ENCODE results near the gene GASK1A.

GASK1A gene

DNA sequence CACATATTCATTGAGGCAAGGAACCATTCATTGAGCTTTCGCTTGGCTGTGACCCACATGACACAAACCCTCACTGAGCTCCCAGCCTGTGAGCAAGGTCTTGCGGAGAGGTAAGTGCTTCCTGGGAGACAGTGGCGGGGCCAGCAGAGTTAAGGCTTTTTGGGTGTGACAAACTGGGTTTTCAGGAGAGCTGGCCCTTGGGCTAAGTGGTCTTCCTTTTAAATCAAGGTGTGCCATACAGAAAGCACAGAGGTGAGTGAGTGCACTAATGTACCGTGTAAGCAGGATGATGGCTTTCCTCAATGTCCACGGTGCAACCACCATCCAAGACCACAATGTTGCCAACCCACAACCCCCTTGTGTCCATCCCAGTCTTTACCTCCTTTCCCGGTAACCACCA lies 98.2 kb downstream of the GASK1A start:
- Mint-ChIP-seq H3K36me3 (peaks cover 19% of the 10 kb centered on the region), H3K9me3 (no peaks in the 10 kb centered on the region), H3K4me1 (no peaks in the 10 kb centered on the region), H3K27me3 (peaks cover 2% of the 10 kb centered on the region), H3K4me3 (no peak overlapping the region), H3K27ac (no peak overlapping the region)
- DNase-seq (ENCODE audit: low spot score in 2 of 2) = no peak
- no peak for ATAC-seq (ENCODE audit: low read depth)

DNA sequence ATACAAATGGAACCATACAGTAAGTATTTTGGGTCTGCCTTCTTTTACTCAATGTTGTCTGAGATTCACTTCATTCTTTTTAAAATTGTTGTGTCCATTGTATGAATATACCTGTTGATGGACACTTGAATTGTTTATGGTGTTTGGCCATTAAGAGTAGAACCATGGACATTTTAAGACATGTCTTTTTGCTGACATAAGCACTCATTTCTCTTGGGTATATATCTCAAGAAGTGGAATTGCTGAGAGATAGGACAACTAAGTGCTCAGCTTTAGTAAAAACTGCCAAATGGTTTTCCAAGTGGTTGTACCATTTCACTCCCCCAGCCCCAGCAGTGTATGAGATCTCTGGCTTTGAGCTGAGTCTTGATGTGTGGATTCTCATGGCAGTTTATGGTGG lies 98.6 kb downstream of the GASK1A start:
- no peak overlapping the region for H3K4me3 Mint-ChIP-seq
- no peaks in the 10 kb centered on the region for H3K4me1 Mint-ChIP-seq
- DNase-seq (ENCODE audit: low spot score in 2 of 2) (no peak), ATAC-seq (ENCODE audit: low read depth) (no peak)
- peaks cover 1% of the 10 kb centered on the region for H3K27me3 Mint-ChIP-seq
- no peak overlapping the region for H3K27ac Mint-ChIP-seq
- peaks cover 24% of the 10 kb centered on the region for H3K36me3 Mint-ChIP-seq
- H3K9me3 Mint-ChIP-seq = no peaks in the 10 kb centered on the region

DNA sequence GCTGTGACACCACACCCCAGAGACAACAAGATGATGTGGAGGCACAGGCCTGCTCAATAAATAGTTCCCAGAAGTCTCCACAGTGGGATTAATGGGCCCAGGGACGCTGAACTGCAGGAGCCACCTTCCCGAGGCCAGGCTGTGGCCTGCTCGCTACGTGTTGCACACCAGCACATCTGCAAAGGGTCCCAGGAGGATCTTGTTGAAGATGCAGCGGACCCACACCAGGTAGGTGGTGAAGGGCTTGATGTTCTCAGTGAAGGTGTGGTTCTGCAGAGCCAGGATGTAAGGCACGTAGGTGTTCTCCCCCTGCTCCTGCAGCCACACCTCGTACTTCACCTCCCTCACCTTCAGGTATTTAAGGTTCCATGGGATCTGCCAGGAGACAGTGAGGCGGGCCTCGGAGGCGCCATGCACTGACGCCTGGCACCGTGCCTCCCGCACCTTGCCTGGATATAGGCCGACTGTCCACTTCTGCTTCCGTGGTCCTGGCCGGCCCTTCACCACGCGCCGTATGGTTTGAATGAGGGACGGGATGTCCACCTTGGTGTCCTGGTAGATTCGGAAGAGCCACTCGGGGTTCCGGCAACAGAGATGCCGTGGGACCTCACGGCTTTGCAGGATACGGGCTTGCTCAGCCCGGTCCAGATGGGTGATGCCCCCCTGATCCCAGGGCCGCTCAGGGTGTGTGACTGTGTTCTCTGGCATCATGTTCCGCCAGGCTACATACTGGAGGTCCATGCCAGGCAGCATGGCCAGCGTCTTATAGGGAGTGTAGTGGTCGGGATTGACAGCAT lies 100.6 kb downstream of the GASK1A start:
- Mint-ChIP-seq H3K27me3 (no peaks in the 10 kb centered on the region), H3K4me3 (no peak overlapping the region), H3K9me3 (no peaks in the 10 kb centered on the region), H3K36me3 (peaks cover 32% of the 10 kb centered on the region), H3K27ac (no peak overlapping the region), H3K4me1 (no peaks in the 10 kb centered on the region)
- no peak for ATAC-seq (ENCODE audit: low read depth)
- DNase-seq (ENCODE audit: low spot score in 2 of 2) = no peak

DNA sequence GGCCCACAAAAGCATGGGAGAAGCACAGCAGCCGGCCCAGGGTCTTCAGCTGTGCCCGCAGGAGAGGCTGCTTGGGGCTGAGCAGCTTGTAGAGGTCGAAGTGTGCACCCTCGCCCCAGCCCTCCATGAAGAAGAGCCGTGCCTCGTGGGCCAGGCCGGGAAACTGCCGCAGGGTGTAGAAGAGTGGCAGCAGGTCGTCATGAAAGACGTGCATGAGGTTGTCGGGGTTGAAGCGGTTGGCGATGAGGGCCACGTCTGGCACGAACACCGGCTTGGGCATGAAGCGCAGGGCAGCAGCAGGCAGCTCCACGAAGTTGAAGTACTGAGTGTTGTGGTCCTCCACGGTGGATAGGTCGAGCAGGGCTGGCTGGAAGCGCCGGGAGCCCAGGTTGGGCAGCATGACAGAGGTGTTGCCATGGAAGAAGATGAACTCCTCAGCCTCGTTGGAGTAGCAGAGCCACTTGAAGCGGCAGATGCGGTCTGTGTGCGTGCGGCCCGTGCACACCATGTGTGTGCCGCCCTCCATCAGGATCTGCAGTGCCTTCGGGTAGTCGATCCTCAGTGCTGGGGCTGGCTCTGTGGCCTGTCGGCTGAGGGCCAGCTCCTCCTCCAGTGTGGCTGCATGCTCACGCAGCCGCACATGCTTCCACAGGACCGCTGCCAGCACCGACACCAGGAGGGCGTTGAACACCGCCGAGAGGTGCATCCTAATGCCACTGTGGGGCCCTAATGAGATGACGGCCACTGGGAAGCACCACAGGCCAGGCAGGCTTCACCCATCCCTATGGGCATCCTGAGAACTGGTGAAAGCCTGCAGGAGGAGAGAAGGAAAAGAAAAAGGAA lies 101.8 kb downstream of the GASK1A start:
- Mint-ChIP-seq H3K36me3 (peaks cover 35% of the 10 kb centered on the region), H3K27ac (no peak overlapping the region), H3K27me3 (no peaks in the 10 kb centered on the region), H3K4me3 (no peak overlapping the region), H3K4me1 (no peaks in the 10 kb centered on the region), H3K9me3 (no peaks in the 10 kb centered on the region)
- no peak for ATAC-seq (ENCODE audit: low read depth)
- no peak for DNase-seq (ENCODE audit: low spot score in 2 of 2)

DNA sequence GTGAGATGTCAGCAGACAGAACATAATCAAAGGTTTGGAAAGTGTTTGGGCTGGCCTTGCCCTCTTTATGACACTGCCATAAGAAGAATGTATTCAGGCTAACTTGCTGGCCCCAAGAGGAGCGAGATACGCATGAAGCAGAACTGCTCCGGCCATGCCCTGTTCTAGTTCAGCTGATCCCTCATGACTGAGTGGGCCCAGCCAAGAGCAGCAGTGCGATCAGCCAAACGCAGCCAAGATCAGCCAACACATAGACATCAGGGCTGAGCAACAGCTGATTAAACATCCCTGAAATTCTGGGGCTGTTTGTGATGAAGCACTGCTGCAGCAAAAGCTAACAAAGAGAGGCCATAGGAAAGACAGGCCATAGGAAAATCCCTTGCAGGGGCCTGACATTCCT lies 102.7 kb downstream of the GASK1A start:
- H3K27me3 Mint-ChIP-seq = no peaks in the 10 kb centered on the region
- no peaks in the 10 kb centered on the region for H3K9me3 Mint-ChIP-seq
- ATAC-seq (ENCODE audit: low read depth) (no peak), DNase-seq (ENCODE audit: low spot score in 2 of 2) (no peak)
- H3K4me3 Mint-ChIP-seq = no peak overlapping the region
- H3K27ac Mint-ChIP-seq = no peak overlapping the region
- H3K4me1 Mint-ChIP-seq = no peaks in the 10 kb centered on the region
- peaks cover 35% of the 10 kb centered on the region for H3K36me3 Mint-ChIP-seq

DNA sequence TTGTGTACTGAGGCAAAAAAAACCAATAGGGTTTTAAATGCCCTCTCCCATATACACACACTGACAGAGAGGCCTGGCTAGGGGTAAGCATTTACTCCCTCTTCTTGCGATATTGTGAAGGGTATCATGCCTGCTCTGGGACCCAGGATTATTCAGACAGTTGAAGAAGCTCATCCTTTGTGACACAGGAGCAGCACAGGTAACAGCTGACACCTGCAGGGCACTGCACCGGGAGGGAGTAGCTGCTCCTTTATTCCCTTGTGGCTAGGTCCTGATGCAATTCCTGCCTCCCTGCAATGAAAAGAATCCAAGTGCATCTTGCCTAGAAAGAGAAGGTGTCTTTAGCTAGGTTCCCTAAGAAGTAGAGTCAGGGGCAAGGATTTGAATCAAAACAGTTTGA lies 103.3 kb downstream of the GASK1A start:
- H3K4me1 Mint-ChIP-seq = no peaks in the 10 kb centered on the region
- no peaks in the 10 kb centered on the region for H3K27me3 Mint-ChIP-seq
- ATAC-seq (ENCODE audit: low read depth) (no peak), DNase-seq (ENCODE audit: low spot score in 2 of 2) (no peak)
- peaks cover 35% of the 10 kb centered on the region for H3K36me3 Mint-ChIP-seq
- no peak overlapping the region for H3K4me3 Mint-ChIP-seq
- no peaks in the 10 kb centered on the region for H3K9me3 Mint-ChIP-seq
- no peak overlapping the region for H3K27ac Mint-ChIP-seq

DNA sequence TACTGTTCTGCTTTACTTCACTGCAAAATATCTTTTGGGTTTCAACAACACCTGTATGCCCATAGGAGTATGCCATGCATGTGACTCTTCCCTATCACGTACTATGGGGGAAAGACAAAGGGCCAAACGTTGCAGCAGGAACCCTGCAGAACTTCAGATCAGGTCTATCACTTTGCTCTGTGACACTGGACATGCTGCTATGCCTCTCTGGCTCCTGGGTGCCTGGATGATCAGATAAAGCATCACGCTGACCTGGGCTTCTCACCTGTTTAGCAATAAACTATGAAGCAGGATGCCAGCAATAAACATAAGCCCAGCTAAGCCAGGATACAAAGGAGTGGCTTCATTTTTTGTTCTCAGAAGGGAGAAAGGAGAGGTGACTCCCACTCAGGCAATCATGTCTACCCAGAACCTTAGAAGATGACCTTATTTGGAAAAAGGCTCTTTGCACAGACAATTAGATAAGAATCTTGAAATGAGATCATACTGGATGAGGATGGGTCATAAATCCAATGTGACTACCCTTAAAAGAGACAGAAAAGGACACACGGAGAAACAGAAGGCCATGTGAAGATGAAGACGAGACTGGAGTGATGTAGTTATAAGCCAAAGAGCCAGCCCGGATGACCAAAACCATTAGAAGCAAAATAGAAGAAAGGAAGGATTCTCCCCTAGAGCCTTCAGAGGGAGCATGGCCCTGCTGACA lies 107.5 kb downstream of the GASK1A start:
- no peak for ATAC-seq (ENCODE audit: low read depth)
- H3K9me3 Mint-ChIP-seq = no peaks in the 10 kb centered on the region
- H3K27me3 Mint-ChIP-seq = peaks cover 2% of the 10 kb centered on the region
- DNase-seq (ENCODE audit: low spot score in 2 of 2) = no peak
- H3K4me3 Mint-ChIP-seq = no peak overlapping the region
- H3K27ac Mint-ChIP-seq = no peak overlapping the region
- H3K4me1 Mint-ChIP-seq = peaks cover 5% of the 10 kb centered on the region
- peaks cover 18% of the 10 kb centered on the region for H3K36me3 Mint-ChIP-seq

DNA sequence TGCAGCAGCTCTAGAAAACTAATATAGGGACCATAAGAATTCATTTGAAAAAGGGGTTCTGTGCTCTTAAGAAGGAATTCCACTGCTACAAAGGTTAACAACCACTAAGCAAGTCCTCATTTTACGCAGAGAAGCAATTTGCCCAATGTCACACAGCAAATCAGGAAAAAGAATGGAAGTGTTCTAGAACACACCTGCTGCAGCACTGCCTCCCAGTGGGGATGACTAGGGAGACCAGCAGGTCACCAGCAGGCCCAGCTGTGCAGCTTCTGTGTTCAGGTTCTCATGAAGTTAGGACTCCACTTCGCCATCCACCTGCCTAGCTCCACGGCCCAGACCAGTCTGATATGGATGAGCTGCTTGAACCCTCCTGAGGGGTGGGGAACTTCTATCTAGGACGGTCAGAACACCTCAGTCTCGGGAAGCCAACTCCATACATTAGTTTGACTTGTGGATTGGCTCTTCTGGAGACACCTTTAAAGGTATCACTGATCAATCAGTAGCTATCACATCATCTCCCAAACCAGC lies 108.2 kb downstream of the GASK1A start:
- Mint-ChIP-seq H3K27me3 (peaks cover 2% of the 10 kb centered on the region), H3K27ac (no peak overlapping the region), H3K4me1 (peaks cover 8% of the 10 kb centered on the region), H3K9me3 (no peaks in the 10 kb centered on the region), H3K36me3 (peaks cover 17% of the 10 kb centered on the region), H3K4me3 (no peak overlapping the region)
- DNase-seq (ENCODE audit: low spot score in 2 of 2) (no peak), ATAC-seq (ENCODE audit: low read depth) (no peak)

DNA sequence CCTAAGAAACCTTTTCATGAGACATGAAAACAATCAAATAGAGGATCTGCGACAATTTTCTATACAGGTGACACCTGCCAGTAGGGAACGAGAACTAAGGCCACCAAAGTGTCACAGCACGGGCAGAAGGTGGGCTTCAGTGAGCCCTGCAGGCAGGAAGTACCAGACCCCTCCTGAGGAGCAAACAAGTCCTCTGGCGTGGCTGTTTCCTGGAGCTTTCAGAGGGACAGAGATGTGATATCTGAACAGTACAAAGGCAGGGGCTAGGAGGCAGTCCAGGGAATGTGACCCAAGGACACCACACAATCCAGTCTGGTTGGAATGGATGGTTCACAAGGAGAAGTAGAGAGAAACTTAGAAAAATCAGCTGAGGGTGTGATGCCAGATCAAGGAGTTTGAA lies 110.0 kb downstream of the GASK1A start:
- no peak overlapping the region for H3K27ac Mint-ChIP-seq

DNA sequence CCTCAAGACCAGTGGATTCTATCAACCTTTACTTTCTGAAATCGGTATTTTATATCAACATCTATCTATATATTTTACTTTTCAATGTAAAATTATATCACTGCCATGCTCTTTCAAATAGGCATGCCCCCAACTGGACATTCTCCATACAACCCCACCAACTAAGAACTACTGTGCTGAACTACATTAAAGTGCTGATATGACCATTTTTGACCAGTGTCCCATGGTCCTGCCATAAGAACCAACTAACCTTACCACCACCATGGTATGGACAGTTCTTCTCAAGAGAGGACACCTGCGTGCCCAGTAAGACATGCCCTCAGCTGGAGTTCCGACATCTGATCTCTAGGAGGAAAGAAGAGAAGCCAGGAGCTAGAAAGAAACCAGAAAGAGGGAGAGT lies 111.1 kb downstream of the GASK1A start:
- H3K9me3 Mint-ChIP-seq = no peaks in the 10 kb centered on the region
- H3K27me3 Mint-ChIP-seq = peaks cover 2% of the 10 kb centered on the region
- peaks cover 8% of the 10 kb centered on the region for H3K4me1 Mint-ChIP-seq
- DNase-seq (ENCODE audit: low spot score in 2 of 2) = no peak
- H3K4me3 Mint-ChIP-seq = no peak overlapping the region
- no peak overlapping the region for H3K27ac Mint-ChIP-seq
- no peak for ATAC-seq (ENCODE audit: low read depth)
- H3K36me3 Mint-ChIP-seq = peaks cover 2% of the 10 kb centered on the region

More for the DNA sequence above, 110.0 kb downstream of the GASK1A start:
- ATAC-seq (ENCODE audit: low read depth) = no peak
- H3K36me3 Mint-ChIP-seq = peaks cover 8% of the 10 kb centered on the region
- H3K4me1 Mint-ChIP-seq = peaks cover 8% of the 10 kb centered on the region
- no peaks in the 10 kb centered on the region for H3K9me3 Mint-ChIP-seq
- no peak overlapping the region for H3K4me3 Mint-ChIP-seq
- H3K27me3 Mint-ChIP-seq = peaks cover 2% of the 10 kb centered on the region
- DNase-seq (ENCODE audit: low spot score in 2 of 2) = no peak

DNA sequence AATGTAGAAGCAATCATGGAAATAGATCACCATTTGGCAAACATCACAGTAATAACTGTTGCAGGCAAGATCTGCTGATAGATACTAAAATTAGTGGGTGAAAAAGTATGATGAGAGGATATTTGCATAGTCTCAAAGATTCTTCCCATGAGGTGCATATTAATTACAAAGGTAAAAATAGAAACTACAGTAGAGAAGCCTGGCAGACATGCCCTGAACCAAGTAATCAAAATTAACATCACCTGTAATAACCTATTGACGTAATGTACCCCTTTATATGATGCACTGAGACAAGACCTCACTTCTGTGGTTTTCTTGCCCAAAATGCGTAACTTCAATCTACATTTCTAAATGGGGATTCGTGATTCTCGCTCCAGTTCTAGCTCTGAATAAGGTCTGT lies 112.4 kb downstream of the GASK1A start:
- Mint-ChIP-seq H3K36me3 (peaks cover 7% of the 10 kb centered on the region), H3K9me3 (no peaks in the 10 kb centered on the region), H3K4me3 (no peak overlapping the region), H3K27me3 (peaks cover 2% of the 10 kb centered on the region), H3K27ac (no peak overlapping the region), H3K4me1 (peaks cover 8% of the 10 kb centered on the region)
- no peak for ATAC-seq (ENCODE audit: low read depth)
- DNase-seq (ENCODE audit: low spot score in 2 of 2) = no peak

DNA sequence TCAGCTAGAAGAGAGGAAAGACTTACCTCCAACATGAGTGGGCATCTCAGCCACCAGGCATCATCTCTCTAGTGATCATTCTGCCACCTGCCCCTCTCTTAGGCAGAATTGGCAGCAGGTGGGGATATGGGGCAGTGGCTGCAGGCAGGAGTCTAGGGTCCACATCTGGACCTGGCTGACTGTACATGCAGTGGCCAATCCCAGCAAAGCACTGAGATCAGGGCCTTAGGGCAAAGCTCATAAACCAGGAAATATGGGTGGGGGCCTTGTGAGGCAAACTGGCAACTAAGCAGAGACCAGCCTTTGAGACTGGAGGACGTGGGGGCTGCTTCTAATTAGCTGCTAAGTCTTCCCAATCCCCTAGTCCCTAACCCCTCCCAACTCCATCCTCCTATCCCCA lies 113.9 kb downstream of the GASK1A start:
- ATAC-seq (ENCODE audit: low read depth) = no peak
- H3K4me1 Mint-ChIP-seq = peaks cover 8% of the 10 kb centered on the region
- no peak overlapping the region for H3K4me3 Mint-ChIP-seq
- H3K36me3 Mint-ChIP-seq = peaks cover 8% of the 10 kb centered on the region
- H3K27ac Mint-ChIP-seq = no peak overlapping the region
- H3K27me3 Mint-ChIP-seq = peaks cover 2% of the 10 kb centered on the region
- DNase-seq (ENCODE audit: low spot score in 2 of 2) = no peak
- H3K9me3 Mint-ChIP-seq = no peaks in the 10 kb centered on the region

DNA sequence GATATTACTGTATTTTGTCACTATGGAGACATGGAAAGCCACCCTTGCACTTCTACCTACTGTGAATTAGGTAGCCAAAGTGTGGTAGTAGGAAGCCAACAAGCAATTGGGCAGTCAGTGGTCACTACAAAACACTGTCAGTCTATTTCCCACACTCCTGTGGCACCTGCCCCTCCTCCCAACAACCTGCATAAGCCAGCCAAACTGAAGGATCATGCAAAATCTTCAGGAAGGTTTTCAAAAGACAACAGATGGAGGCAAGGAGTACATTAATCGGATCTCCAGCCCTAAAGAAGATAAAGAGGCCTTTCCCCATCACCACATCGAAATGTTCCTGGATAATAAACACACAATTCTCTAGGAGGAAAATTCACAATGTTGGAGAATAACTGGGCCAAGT lies 114.9 kb downstream of the GASK1A start:
- Mint-ChIP-seq H3K4me1 (peaks cover 8% of the 10 kb centered on the region), H3K36me3 (peaks cover 8% of the 10 kb centered on the region), H3K9me3 (no peaks in the 10 kb centered on the region), H3K27me3 (peaks cover 2% of the 10 kb centered on the region), H3K27ac (no peak overlapping the region), H3K4me3 (no peak overlapping the region)
- ATAC-seq (ENCODE audit: low read depth) = no peak
- DNase-seq (ENCODE audit: low spot score in 2 of 2) = no peak

DNA sequence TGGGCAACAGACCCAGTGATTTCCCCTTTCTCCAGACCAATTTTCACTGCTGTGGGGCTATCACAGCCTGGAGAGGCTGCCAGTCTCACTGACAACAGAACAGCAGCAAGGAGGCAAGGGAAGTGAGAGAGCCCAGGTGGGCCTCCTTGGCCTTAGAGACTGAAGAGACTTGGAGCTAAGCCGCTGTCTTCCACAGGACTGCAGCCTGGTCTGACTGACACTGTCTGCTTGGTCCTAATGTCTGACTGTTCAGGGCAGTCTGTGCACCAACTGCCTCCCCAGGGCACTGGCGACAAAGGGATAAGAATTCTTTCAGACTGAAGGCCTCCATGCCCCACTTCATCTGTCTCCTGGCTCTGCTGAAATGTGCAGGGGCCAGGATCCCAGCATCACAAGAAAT lies 115.3 kb downstream of the GASK1A start:
- Mint-ChIP-seq H3K36me3 (peaks cover 8% of the 10 kb centered on the region), H3K9me3 (no peaks in the 10 kb centered on the region), H3K27ac (no peak overlapping the region), H3K27me3 (peaks cover 2% of the 10 kb centered on the region), H3K4me3 (no peak overlapping the region), H3K4me1 (peaks cover 8% of the 10 kb centered on the region)
- ATAC-seq (ENCODE audit: low read depth) (no peak), DNase-seq (ENCODE audit: low spot score in 2 of 2) (no peak)

Measured in memory B cell (primary cell).